Measurements from ENCODE around the gene LRCH4. TPM values are rescaled to one million over a fixed set of nuclear protein-coding genes. Genes with fewer than 3 reads are reported as not detected.

Gene LRCH4
- total and polyA plus RNA-seq, 2 of the 8 experiments (the other 6 are each of a cell fraction or from before 2014, with no cell fraction given) = 15.5 to 36.6 TPM

GRCh38 chr7:100591596-100591995 lies 5.7 kb upstream of the LRCH4 start:
- Histone ChIP-seq H3K14ac (ENCODE audit: insufficient read length) (no peak overlapping the region), H4K5ac (ENCODE audit: insufficient read length, low read depth, low read length) (no peak overlapping the region), H3K23ac (ENCODE audit: insufficient read length) (no peak overlapping the region), H2AFZ (ENCODE audit: low read length) (no peak overlapping the region), H3K56ac (replicated peaks; ENCODE audit: insufficient read length, low read depth, low read length) (no peak overlapping the region), H3K79me1 (ENCODE audit: low read depth, low read length) (no peaks in the 10 kb centered on the region), H2AK5ac (ENCODE audit: low read depth, low read length) (no peak overlapping the region), H2BK15ac (ENCODE audit: low read length) (no peak overlapping the region), H3K79me2 (ENCODE audit: control insufficient read depth in 1 of 2, insufficient read depth in 2 of 2, low read length in 2 of 2) (no peaks in the 10 kb centered on the region), H2BK5ac (ENCODE audit: low read depth, low read length) (no peak overlapping the region), H3K18ac (ENCODE audit: extremely low read depth, low read length) (no peak overlapping the region), H3K36me3 (ENCODE audit: control insufficient read depth in 2 of 4, insufficient read depth in 4 of 4, low read length in 3 of 4) (peaks cover 0 to 6% (median 3%) of the 10 kb centered on the region in 4 experiments; a peak in 4 of 8 replicates), H3K4me1 (replicated peaks in 1 of 4; ENCODE audit: control insufficient read depth in 3 of 4, insufficient read depth in 4 of 4, low read length in 3 of 4) (peaks cover 0 to 13% (median 6%) of the 10 kb centered on the region in 4 experiments; a peak in 5 of 7 replicates), H4K91ac (replicated peaks; ENCODE audit: insufficient read length, low read length) (no peak overlapping the region), H4K20me1 (replicated peaks in 1 of 2; ENCODE audit: control insufficient read depth in 1 of 2, insufficient read depth in 2 of 2, low read length in 2 of 2) (peaks cover 0 to 4% of the 10 kb centered on the region in 2 experiments), H3K27ac (ENCODE audit: low read depth, low read length) (no peak overlapping the region), H3K27me3 (replicated peaks in 1 of 4; ENCODE audit: control insufficient read depth in 3 of 4, extremely low read depth in 1 of 4, insufficient read depth in 3 of 4, low read length in 3 of 4) (peaks cover 0 to 2% (median under 1%) of the 10 kb centered on the region in 4 experiments; a peak in 4 of 7 replicates), H4K8ac (ENCODE audit: extremely low read depth, insufficient read depth, low read length) (no peak overlapping the region; the same call in 1 of the 2 replicates), H3K4ac (replicated peaks; ENCODE audit: insufficient read length, low read depth, low read length) (no peak overlapping the region), H2BK120ac (replicated peaks; ENCODE audit: low read depth, low read length) (no peak overlapping the region), H3K9ac (replicated peaks in 1 of 4; ENCODE audit: extremely low read depth in 1 of 4, low read depth in 3 of 4, low read length in 3 of 4) (no peak overlapping the region), H3K9me3 (ENCODE audit: insufficient read depth in 2 of 2, low read depth in 1 of 2, low read length in 1 of 2) (no peaks in the 10 kb centered on the region), H3K4me2 (ENCODE audit: insufficient read depth in 1 of 2, low read depth in 2 of 2, low read length in 2 of 2) (no peak overlapping the region), H2BK12ac (ENCODE audit: low read depth, low read length) (no peak overlapping the region), H3K4me3 (ENCODE audit: extremely low read depth in 1 of 4, insufficient read depth in 2 of 4, low read depth in 3 of 4, low read length in 4 of 4) (no peak overlapping the region), H2BK20ac (ENCODE audit: low read length) (no peak overlapping the region), H3K23me2 (ENCODE audit: low read depth, low read length) (peaks cover 4% of the 10 kb centered on the region)
- FAIRE-seq (no peak), DNase-seq (ENCODE audit: low read depth in 1 of 2, low spot score in 2 of 2) (no peak)
- POLR2A ChIA-PET (ENCODE audit: partially characterized antibody) = interaction anchor here (0.7 to 10.0 kb wide), 7 partner anchors 6 to 120 kb away, joined by 3 to 172 read pairs (median 3); partner anchors contain the start of gene PCOLCE
- CTCF ChIA-PET (ENCODE audit: partially characterized antibody) = interaction anchor here (0.9 to 11.4 kb wide), 5 partner anchors 10 to 42 kb away, joined by 4 to 171 read pairs (median 14); partner anchors contain the start of genes MOSPD3 and PCOLCE
- 90% methylated on average over 17 of the region's 17 CpGs; no CpG with 5 or more reads in 1 of the 2 experiments for WGBS, 2 experiments (ENCODE audit: extremely low coverage in 1 of 2, insufficient coverage in 1 of 2, insufficient read length in 1 of 2, insufficient replicate concordance in 2 of 2, low coverage in 1 of 2, low lambda C conversion rate in 2 of 2, missing lambda C conversion rate in 1 of 2)
- TF ChIP-seq NANOG (IDR thresholded peaks at IDR 0.05; ENCODE audit: insufficient read depth, low read depth, low read length, poor library complexity, severe bottlenecking) = no peak
- TF ChIP-seq CHD2 (IDR thresholded peaks at IDR 0.05; ENCODE audit: low read length) = no peak
- no peak for TF ChIP-seq RXRA (IDR thresholded peaks at IDR 0.05; ENCODE audit: insufficient read depth, low read depth, low read length)
- no peak for TF ChIP-seq MAFK (IDR thresholded peaks at IDR 0.05; ENCODE audit: low read depth, low read length)
- TF ChIP-seq SP2 (IDR thresholded peaks at IDR 0.05; ENCODE audit: low read length) = no peak
- TF ChIP-seq CTBP2 (IDR thresholded peaks at IDR 0.05; ENCODE audit: borderline replicate concordance, insufficient read depth, insufficient read length, low read length) = no peak
- TF ChIP-seq SAP30 (IDR thresholded peaks at IDR 0.05; ENCODE audit: insufficient read depth, insufficient replicate concordance, low read length) = no peak
- no peak for TF ChIP-seq EP300 (IDR thresholded peaks at IDR 0.05; ENCODE audit: borderline replicate concordance in 1 of 2, low read depth in 2 of 2, low read length in 2 of 2)
- TF ChIP-seq POLR2AphosphoS5 (IDR thresholded peaks at IDR 0.05; ENCODE audit: low read depth, low read length) = no peak
- TF ChIP-seq SP1 (IDR thresholded peaks at IDR 0.05; ENCODE audit: low read depth, low read length) = no peak
- TF ChIP-seq RNF2 (IDR thresholded peaks at IDR 0.05; ENCODE audit: borderline replicate concordance, low read depth, low read length, missing control alignments, poor library complexity, severe bottlenecking) = no peak
- TF ChIP-seq PHF8 (conservative IDR thresholded peaks at IDR 0.05; ENCODE audit: low read depth, low read length) = no peak
- TF ChIP-seq SP4 (IDR thresholded peaks at IDR 0.05; ENCODE audit: low read length) = no peak

Data from H1 (cell line).